22Rv1 (cell line): Measurements from ENCODE around the gene ARHGAP45.

Experiments used
- ZFX ChIP-seq: fragments of 450-650 bp; IDR thresholded peaks from 2 replicates; pipeline ENCODE4 v1.6.1; 2017; ENCODE audit warnings: antibody characterized with exemption, borderline replicate concordance
- TF ChIP-seq, protein P1 (sequence below): fragments of 450-650 bp; IDR thresholded peaks from 2 replicates; pipeline ENCODE4 v1.5.1; 2017; ENCODE audit warnings: mild to moderate bottlenecking

DNA sequence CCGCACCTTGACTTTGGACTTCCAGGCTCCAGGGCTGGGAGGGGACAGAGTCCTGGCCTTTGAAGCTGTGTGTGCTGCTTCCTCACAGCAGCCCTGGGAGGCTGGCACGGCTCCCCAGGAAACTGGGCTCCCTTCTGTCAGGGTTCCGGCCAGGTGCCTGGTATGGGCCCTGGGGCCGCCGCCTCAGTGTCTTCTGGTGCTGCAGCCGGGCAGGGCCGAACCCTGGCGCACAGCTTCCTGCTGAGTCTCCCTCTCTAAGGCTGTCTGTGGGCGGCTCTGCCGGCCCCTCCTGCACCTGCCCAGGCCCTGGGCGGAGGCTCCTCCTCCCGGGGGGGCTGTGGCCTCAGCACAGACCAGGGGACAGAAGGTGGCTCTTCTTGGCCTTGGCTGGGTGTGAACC is 69.2 kb downstream of the ARHGAP45 start:
- TF ChIP-seq, protein P1, sequence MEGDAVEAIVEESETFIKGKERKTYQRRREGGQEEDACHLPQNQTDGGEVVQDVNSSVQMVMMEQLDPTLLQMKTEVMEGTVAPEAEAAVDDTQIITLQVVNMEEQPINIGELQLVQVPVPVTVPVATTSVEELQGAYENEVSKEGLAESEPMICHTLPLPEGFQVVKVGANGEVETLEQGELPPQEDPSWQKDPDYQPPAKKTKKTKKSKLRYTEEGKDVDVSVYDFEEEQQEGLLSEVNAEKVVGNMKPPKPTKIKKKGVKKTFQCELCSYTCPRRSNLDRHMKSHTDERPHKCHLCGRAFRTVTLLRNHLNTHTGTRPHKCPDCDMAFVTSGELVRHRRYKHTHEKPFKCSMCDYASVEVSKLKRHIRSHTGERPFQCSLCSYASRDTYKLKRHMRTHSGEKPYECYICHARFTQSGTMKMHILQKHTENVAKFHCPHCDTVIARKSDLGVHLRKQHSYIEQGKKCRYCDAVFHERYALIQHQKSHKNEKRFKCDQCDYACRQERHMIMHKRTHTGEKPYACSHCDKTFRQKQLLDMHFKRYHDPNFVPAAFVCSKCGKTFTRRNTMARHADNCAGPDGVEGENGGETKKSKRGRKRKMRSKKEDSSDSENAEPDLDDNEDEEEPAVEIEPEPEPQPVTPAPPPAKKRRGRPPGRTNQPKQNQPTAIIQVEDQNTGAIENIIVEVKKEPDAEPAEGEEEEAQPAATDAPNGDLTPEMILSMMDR = no peak
- no peak for TF ChIP-seq ZFX
